Measurements from ENCODE around the gene ULBP2.
"Not testable (repeated sequence)": the region's sequence is repeated elsewhere in the genome, so short reads cannot be mapped to it uniquely, and the experiment has no call there.

The ULBP2 gene

DNA sequence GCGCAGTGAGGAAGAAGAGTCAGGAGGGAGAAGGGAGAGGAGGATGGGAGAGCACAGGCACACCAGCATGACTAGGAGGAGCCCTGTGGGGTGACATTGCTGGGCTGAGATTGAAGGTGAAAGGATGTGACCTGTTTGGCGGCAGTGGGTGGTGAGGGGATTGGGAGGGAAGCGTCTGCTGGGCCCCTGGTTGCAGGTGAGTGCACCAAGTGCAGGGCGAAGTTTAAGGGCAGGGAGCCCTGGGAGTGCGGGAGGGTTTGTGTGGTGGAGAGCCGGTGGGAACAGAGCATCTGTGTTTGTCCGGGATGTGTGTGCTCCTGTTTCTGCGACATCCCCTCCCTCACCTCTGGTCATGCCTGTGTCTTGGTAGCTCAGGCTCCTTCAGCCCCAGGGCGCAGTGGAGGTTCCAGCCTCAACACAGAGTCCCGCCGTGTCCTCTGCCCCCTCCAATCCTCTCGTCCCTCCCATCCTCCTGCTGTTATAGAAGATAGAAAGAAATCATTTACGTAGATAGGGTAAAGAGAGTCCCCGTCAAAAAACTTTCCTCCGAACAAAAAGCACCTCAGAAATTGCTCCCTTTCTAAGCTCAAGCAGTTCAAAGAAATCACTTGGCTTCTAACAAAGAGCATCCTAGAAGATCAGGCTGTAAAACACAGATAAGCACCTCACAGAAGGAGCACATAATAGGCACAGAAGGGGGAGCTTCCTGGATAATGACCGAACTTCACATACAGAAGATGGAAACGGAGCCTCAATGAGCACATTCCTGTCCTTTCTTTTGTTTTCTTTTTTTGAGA, 46.9 kb downstream of the ULBP2 start:
- no peak overlapping the region for H3K4me3 ChIP-seq (ENCODE audit: insufficient read depth in 1 of 2, low read depth in 1 of 2, low read length in 2 of 2)
- no peaks in the 10 kb centered on the region for H3K79me1 ChIP-seq (replicated peaks; ENCODE audit: low read length, poor library complexity, severe bottlenecking)
- H2BK15ac ChIP-seq (ENCODE audit: low read depth, poor library complexity, severe bottlenecking) = no peak overlapping the region
- H2BK120ac ChIP-seq (ENCODE audit: low read depth, low read length) = no peak overlapping the region
- H3K36me3 ChIP-seq (ENCODE audit: control insufficient read depth in 1 of 2, insufficient read depth in 2 of 2, low read depth in 1 of 2, low read length in 2 of 2) = no peaks in the 10 kb centered on the region
- no peak overlapping the region for H3K23ac ChIP-seq (ENCODE audit: low read length in 2 of 2)
- no peak overlapping the region for H3K14ac ChIP-seq (ENCODE audit: low read length in 2 of 2)
- no peak overlapping the region for H3K18ac ChIP-seq (ENCODE audit: low read depth in 1 of 2, low read length in 2 of 2)
- WGBS = 5% methylated on average over 7 of the region's 17 CpGs
- no peak overlapping the region for H3K27ac ChIP-seq (ENCODE audit: low read length, poor library complexity, severe bottlenecking)
- H2BK5ac ChIP-seq (ENCODE audit: low read depth, low read length, poor library complexity, severe bottlenecking) = no peak overlapping the region
- peaks cover 86 to 94% of the 10 kb centered on the region in 2 experiments for H3K27me3 ChIP-seq (ENCODE audit: control insufficient read depth in 1 of 2, insufficient read depth in 1 of 2, low read length in 2 of 2)
- H2AFZ ChIP-seq (ENCODE audit: low read depth, low read length) = no peak overlapping the region
- H4K8ac ChIP-seq (ENCODE audit: low read length) = no peak overlapping the region
- H3K9me3 ChIP-seq (ENCODE audit: control insufficient read depth, low read length) = peaks cover 26% of the 10 kb centered on the region
- no peak for DNase-seq
- no peak overlapping the region for H2AK5ac ChIP-seq (ENCODE audit: low read length, severe bottlenecking)
- no peak overlapping the region for H2BK12ac ChIP-seq (ENCODE audit: low read length in 2 of 2)
- no peak overlapping the region for H3K4ac ChIP-seq (ENCODE audit: low read depth in 1 of 2, low read length in 2 of 2)
- H3K4me1 ChIP-seq (ENCODE audit: control insufficient read depth, insufficient read depth, low read depth, low read length) = peaks cover 13% of the 10 kb centered on the region
- no peak overlapping the region for H4K91ac ChIP-seq (ENCODE audit: low read length)
- H3K4me2 ChIP-seq (ENCODE audit: low read length, poor library complexity, severe bottlenecking) = no peak overlapping the region
- H3K9ac ChIP-seq (ENCODE audit: low read length) = no peak overlapping the region

DNA sequence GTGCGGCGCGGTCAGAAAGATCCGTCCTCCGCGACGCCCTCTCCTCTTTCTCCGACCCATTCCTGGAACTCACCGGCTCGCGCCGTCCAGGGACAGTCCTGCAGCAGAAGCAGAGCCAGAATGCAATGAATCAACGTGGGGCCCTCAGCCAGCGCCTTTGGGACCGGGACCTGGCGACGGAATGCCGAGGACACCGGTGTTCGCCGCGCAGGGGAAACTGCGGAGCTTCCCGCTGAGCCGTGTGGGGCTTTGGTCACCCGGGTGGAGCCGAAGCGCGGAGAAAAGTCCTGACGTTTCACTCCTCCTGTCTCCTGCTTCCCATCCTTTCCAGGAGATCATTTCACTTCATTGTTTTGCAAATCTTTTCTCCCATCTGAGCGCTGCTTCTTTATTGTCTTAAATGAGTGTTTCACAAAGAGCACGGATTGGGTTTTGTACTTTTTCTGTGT, 48.4 kb downstream of the ULBP2 start:
- H3K27me3 ChIP-seq (ENCODE audit: control insufficient read depth in 1 of 2, insufficient read depth in 1 of 2, low read length in 2 of 2) = peaks cover 89 to 100% of the 10 kb centered on the region in 2 experiments
- H3K23ac ChIP-seq (ENCODE audit: low read length in 2 of 2) = peak overlapping the region in 1 of 2 experiments; percentile 46
- H3K27ac ChIP-seq (ENCODE audit: low read length, poor library complexity, severe bottlenecking) = no peak overlapping the region
- H2BK12ac ChIP-seq (ENCODE audit: low read length in 2 of 2) = no peak overlapping the region
- no peak overlapping the region for H2AK5ac ChIP-seq (ENCODE audit: low read length, severe bottlenecking)
- H3K4me3 ChIP-seq (ENCODE audit: insufficient read depth in 1 of 2, low read depth in 1 of 2, low read length in 2 of 2) = peak overlapping the region in 1 of 2 experiments; percentile 67
- H3K4me1 ChIP-seq (ENCODE audit: control insufficient read depth, insufficient read depth, low read depth, low read length) = peaks cover 13% of the 10 kb centered on the region
- H3K14ac ChIP-seq (ENCODE audit: low read length in 2 of 2) = no peak overlapping the region
- 1% methylated on average over 24 of the region's 32 CpGs for WGBS
- no peaks in the 10 kb centered on the region for H3K36me3 ChIP-seq (ENCODE audit: control insufficient read depth in 1 of 2, insufficient read depth in 2 of 2, low read depth in 1 of 2, low read length in 2 of 2)
- H2BK120ac ChIP-seq (ENCODE audit: low read depth, low read length) = no peak overlapping the region
- H3K9ac ChIP-seq (ENCODE audit: low read length) = no peak overlapping the region
- H4K91ac ChIP-seq (ENCODE audit: low read length) = no peak overlapping the region
- H2BK5ac ChIP-seq (ENCODE audit: low read depth, low read length, poor library complexity, severe bottlenecking) = no peak overlapping the region
- H2AFZ ChIP-seq (ENCODE audit: low read depth, low read length) = no peak overlapping the region
- H3K4ac ChIP-seq (ENCODE audit: low read depth in 1 of 2, low read length in 2 of 2) = no peak overlapping the region
- no peak overlapping the region for H4K8ac ChIP-seq (ENCODE audit: low read length)
- peak overlapping the region; percentile 88 for H3K4me2 ChIP-seq (ENCODE audit: low read length, poor library complexity, severe bottlenecking)
- H3K9me3 ChIP-seq (ENCODE audit: control insufficient read depth, low read length) = peaks cover 26% of the 10 kb centered on the region
- H2BK15ac ChIP-seq (ENCODE audit: low read depth, poor library complexity, severe bottlenecking) = peak overlapping the region; percentile 86
- H3K18ac ChIP-seq (ENCODE audit: low read depth in 1 of 2, low read length in 2 of 2) = no peak overlapping the region
- no peak for DNase-seq
- H3K79me1 ChIP-seq (replicated peaks; ENCODE audit: low read length, poor library complexity, severe bottlenecking) = no peaks in the 10 kb centered on the region

GRCh38 chr6:149990661-149991471, 49.1 kb downstream of the ULBP2 start:
- peak overlapping the region in 1 of 2 experiments; percentile 67 for H3K4me3 ChIP-seq (ENCODE audit: insufficient read depth in 1 of 2, low read depth in 1 of 2, low read length in 2 of 2)
- H2BK5ac ChIP-seq (ENCODE audit: low read depth, low read length, poor library complexity, severe bottlenecking) = no peak overlapping the region
- no peak overlapping the region for H2AK5ac ChIP-seq (ENCODE audit: low read length, severe bottlenecking)
- no peak overlapping the region for H3K18ac ChIP-seq (ENCODE audit: low read depth in 1 of 2, low read length in 2 of 2)
- peaks cover 26% of the 10 kb centered on the region for H3K9me3 ChIP-seq (ENCODE audit: control insufficient read depth, low read length)
- no peak overlapping the region for H3K23ac ChIP-seq (ENCODE audit: low read length in 2 of 2)
- peaks cover 89 to 100% of the 10 kb centered on the region in 2 experiments for H3K27me3 ChIP-seq (ENCODE audit: control insufficient read depth in 1 of 2, insufficient read depth in 1 of 2, low read length in 2 of 2)
- H3K9ac ChIP-seq (ENCODE audit: low read length) = no peak overlapping the region
- no peak overlapping the region for H3K4ac ChIP-seq (ENCODE audit: low read depth in 1 of 2, low read length in 2 of 2)
- under 1% methylated on average over 46 of the region's 49 CpGs for WGBS
- H2AFZ ChIP-seq (ENCODE audit: low read depth, low read length) = peak overlapping the region; percentile 56
- peak; percentile 19 for DNase-seq
- H3K36me3 ChIP-seq (ENCODE audit: control insufficient read depth in 1 of 2, insufficient read depth in 2 of 2, low read depth in 1 of 2, low read length in 2 of 2) = no peaks in the 10 kb centered on the region
- no peak overlapping the region for H2BK12ac ChIP-seq (ENCODE audit: low read length in 2 of 2)
- H2BK120ac ChIP-seq (ENCODE audit: low read depth, low read length) = no peak overlapping the region
- peaks cover 13% of the 10 kb centered on the region for H3K4me1 ChIP-seq (ENCODE audit: control insufficient read depth, insufficient read depth, low read depth, low read length)
- no peak overlapping the region for H2BK15ac ChIP-seq (ENCODE audit: low read depth, poor library complexity, severe bottlenecking)
- H4K91ac ChIP-seq (ENCODE audit: low read length) = no peak overlapping the region
- peak overlapping the region; percentile 88 for H3K4me2 ChIP-seq (ENCODE audit: low read length, poor library complexity, severe bottlenecking)
- H4K8ac ChIP-seq (ENCODE audit: low read length) = no peak overlapping the region
- no peak overlapping the region for H3K27ac ChIP-seq (ENCODE audit: low read length, poor library complexity, severe bottlenecking)
- no peaks in the 10 kb centered on the region for H3K79me1 ChIP-seq (replicated peaks; ENCODE audit: low read length, poor library complexity, severe bottlenecking)
- H3K14ac ChIP-seq (ENCODE audit: low read length in 2 of 2) = no peak overlapping the region

GRCh38 chr6:149991472-149991795, 49.6 kb downstream of the ULBP2 start:
- H2AFZ ChIP-seq (ENCODE audit: low read depth, low read length); H4K8ac ChIP-seq (ENCODE audit: low read length); DNase-seq; H3K9ac ChIP-seq (ENCODE audit: low read length); H2AK5ac ChIP-seq (ENCODE audit: low read length, severe bottlenecking); H3K4ac ChIP-seq (ENCODE audit: low read depth in 1 of 2, low read length in 2 of 2); H3K36me3 ChIP-seq (ENCODE audit: control insufficient read depth in 1 of 2, insufficient read depth in 2 of 2, low read depth in 1 of 2, low read length in 2 of 2); H3K79me1 ChIP-seq (replicated peaks; ENCODE audit: low read length, poor library complexity, severe bottlenecking); H3K4me2 ChIP-seq (ENCODE audit: low read length, poor library complexity, severe bottlenecking); H3K23ac ChIP-seq (ENCODE audit: low read length in 2 of 2); H2BK12ac ChIP-seq (ENCODE audit: low read length in 2 of 2); H2BK120ac ChIP-seq (ENCODE audit: low read depth, low read length); H2BK15ac ChIP-seq (ENCODE audit: low read depth, poor library complexity, severe bottlenecking); H3K14ac ChIP-seq (ENCODE audit: low read length in 2 of 2); H4K91ac ChIP-seq (ENCODE audit: low read length); H2BK5ac ChIP-seq (ENCODE audit: low read depth, low read length, poor library complexity, severe bottlenecking); H3K18ac ChIP-seq (ENCODE audit: low read depth in 1 of 2, low read length in 2 of 2); H3K27ac ChIP-seq (ENCODE audit: low read length, poor library complexity, severe bottlenecking); H3K4me3 ChIP-seq (ENCODE audit: insufficient read depth in 1 of 2, low read depth in 1 of 2, low read length in 2 of 2): not testable (repeated sequence)
- 0% methylated on average over 7 of the region's 7 CpGs for WGBS
- H3K9me3 ChIP-seq (ENCODE audit: control insufficient read depth, low read length) = peaks cover 26% of the 10 kb centered on the region
- peaks cover 13% of the 10 kb centered on the region for H3K4me1 ChIP-seq (ENCODE audit: control insufficient read depth, insufficient read depth, low read depth, low read length)
- H3K27me3 ChIP-seq (ENCODE audit: control insufficient read depth in 1 of 2, insufficient read depth in 1 of 2, low read length in 2 of 2) = peaks cover 88 to 100% of the 10 kb centered on the region in 2 experiments

All from mesenchymal stem cell (in vitro differentiated cells and primary cell).